Measurements from ENCODE around the gene NEUROD1.

GRCh38 chr2:181682026-181682789 lies 1.9 kb upstream of the NEUROD1 start:
- TF ChIP-seq CTCF (IDR thresholded peaks at IDR 0.05; ENCODE audit: low read length) (no peak), EZH2 (optimal IDR thresholded peaks at IDR 0.05; ENCODE audit: low read depth, low read length) (no peak)

All from MM.1S (cell line).